ENCODE measurements around the gene RNU11.
"Not testable (repeated sequence)": the region's sequence is repeated elsewhere in the genome, so short reads cannot be mapped to it uniquely, and the experiment has no call there.

Gene RNU11

DNA sequence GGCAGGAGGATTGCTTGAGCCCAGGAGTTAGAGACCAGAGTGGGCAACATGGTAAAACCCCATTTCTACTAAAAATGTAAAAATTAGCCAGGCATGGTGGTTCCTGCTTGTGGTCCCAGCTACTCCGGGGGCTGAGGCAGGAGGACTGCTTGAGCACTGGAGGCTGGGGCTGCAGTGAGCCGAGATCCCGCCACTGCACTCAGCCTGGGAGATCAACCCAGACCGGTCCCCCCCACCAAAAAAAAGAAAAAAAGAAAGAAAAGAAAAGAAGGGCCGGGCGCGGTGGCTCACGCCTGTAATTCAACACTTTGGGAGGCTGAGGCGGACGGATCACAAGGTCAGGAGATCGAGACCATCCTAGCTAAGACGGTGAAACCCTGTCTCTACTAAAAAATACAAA is 18.4 kb downstream of the RNU11 start:
- DNase-seq, result no peak

DNA sequence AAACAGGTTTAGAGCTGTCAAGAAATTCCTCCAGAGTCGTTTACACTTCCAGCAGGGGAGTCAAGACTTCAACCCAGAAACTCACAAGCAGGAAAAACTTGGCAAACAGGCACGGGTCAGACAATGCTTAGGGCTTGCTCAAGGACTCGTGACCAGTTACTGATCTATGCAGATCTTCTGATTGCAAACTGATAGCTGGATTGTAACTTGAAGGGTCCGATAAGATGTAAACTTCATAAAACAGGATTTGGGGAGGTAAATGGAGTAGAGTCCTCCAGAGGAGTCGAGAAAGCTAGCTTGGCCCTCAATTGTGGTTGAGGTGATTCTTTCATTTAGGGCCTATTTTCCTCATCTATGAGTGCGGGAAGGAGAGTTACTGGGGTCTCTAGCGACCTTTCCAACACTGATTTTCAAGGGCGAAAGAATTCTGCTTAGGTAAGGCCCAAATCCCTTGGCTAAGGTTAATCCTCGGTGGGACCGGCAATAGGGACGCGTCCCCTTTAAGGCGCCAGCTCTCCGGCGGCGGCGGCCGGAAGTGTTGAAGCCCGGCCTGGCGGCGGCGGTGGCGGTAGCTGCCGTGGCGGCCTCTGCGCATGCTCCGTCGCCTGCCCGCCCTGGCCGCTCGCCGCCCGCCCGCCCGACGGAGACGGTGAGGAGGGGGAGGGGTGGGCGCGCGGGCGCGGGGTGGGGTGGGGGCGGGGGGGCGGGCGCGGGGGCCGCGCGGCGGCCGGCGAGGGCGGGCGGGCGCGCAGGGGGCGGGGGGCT is 20.0 kb downstream of the RNU11 start, which contains the start of gene GMEB1:
Gene GMEB1, plus strand, starts transcription at position 594 of the 765 bp plus-strand sequence. CDS start 14,829 bp downstream, outside the sequence.
- DNase-seq, result peak; percentile 64 to 81

DNA sequence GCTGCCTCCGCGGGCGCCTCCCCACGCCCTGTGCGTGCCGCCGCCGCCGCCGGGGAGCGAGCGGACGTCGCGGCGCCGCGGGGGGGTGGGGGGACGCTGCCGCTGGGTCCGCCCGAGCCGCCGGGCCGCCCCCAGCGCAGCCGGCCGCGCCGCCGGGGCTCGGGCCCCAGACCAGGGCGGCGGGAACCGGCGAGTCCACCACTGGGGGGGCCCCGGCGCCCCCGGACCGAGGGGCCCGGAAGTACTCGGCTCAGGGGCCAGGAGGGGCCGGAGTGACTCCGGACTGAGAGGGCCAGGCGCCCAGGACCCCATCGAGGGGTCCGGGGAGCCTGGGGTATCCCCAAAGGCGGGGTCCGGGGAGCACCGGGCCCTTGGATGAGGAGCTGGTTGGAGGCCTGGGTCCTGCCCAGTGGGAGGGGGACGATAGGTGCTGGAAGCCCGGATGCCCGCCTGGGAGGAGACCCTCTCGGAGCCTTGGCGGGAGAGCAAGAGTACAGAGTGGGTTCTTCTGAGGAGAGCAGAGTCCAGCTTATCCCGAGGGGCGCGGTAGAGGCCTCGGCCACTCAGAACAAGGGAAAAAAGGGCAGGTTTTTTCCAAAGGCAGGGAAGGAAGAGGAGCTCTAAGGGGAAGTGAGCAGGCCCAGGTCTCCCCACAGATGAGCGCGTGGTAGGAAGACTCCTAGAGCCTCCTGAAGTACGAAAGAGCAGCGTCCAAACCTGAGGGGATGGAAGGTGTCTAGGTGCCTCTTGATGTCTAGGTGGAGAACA is 20.7 kb downstream of the RNU11 start:
- DNase-seq, result peak in 1 of 2 experiments; percentile 60

DNA sequence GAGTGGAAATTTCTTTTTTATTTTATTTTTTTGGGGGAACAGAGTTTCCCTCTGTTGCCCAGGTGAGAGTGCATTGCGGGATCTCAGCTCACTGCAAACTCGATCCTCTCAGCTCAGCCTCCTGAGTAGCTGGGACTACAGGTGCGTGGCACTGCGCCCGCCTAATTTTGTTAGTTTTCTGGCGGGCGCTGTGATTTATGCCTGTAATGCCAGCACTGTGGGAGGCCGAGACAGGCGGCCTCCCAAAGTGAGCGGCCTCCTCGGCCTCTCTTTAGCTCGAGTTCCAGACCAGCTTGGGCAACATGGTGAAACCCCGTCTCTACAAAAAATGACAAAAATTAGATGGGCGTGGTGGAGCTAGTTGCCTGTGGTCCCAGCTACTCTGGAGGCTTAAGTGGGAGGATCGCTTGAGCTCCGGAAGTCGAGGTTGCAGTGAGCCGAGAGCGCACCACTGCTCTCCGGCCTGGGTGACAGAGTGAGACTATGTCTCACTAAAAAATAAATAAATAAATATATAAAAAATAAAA is 22.9 kb downstream of the RNU11 start:
- no peak for DNase-seq

DNA sequence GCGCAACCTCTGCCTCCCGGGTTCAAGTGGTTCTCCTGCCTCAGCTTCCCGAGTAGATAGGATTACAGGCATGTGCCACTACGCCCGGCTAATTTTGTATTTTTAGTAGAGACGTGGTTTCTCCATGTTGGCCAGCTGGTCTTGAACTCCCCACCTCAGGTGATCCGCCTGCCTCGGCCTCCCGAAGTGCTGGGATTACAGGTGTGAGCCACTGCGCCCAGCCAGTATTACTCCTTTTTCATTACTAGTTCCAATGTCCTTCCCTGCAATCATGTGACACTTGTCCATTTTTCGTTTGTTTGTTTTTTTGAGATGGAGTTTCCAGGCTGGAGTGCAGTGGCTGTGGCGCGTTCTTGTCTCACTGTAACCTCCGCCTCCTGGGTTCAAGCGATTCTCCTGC is 24.6 kb downstream of the RNU11 start:
- DNase-seq, result not testable (repeated sequence)

DNA sequence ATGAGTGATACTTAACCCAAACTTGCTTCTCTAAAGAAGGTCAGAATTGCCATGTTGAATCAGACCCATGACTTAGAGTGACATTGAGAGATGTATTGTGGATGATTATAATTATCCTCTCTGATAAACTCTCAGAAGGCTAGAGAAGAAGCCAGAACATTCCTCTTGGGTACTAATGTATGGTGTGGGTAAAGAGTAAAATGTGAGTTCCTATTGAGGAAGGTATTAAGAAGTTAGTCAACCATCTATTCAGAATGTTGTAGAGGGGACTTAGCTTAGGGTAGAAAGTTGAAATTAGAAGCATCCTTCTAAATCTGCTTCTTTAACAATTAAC is 27.5 kb downstream of the RNU11 start:
- no peak for DNase-seq

DNA sequence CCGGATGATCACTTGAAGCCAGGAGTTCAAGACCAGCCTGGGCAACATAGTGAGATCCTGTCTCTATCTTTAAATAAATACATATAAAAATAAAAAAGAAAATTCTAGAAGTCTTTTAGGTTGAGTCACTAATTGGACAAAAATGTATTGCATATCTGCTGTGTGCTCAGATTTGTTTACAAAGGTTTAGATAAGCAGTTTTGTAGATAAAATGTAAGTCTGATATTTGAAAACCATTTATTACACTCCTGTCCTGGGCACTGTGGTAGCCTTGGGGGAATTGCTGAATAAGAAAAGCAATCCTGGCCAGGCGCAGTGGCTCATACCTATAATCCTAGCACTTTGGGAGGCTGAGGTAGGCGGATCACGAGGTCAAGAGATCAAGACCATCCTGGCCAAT is 31.8 kb downstream of the RNU11 start:
- DNase-seq, result no peak

DNA sequence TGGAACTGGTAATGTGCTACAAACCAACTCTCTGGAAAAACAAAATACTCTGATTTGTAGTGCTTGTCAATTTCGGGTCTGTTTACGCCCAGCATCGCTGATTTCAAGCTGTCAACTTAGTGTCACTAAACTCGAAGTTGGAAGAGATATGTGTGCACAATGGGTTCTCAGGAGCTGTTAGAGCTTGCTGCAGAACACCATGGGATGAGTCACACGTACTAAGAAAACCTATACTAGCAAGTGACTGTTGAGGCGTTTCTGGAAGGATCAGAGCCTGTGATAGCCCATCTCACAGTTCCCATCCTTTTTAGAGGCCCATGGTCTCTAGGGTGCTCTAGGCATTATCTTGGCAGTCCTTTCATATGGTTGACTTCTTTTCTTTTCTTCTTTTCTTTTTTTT is 34.4 kb downstream of the RNU11 start:
- DNase-seq, result no peak

DNA sequence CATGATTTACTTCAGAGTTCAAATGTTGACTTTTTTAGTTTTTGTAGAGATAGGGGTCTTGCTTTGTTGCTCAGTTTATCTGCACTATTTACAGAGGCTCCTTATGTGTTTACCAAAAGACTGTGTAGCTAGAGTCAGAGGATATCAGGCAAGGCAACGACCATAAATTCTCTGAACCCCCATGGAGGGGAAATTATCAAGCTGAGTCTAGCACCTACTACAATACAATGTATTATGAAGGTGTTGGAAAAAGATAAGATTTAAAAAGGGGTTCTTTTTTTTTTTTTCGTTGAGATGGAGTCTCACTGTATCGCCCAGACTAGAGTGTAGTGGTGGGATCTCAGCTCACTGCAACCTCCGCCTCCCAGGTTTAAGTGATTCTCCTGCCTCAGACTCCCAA is 36.5 kb downstream of the RNU11 start:
- no peak for DNase-seq

DNA sequence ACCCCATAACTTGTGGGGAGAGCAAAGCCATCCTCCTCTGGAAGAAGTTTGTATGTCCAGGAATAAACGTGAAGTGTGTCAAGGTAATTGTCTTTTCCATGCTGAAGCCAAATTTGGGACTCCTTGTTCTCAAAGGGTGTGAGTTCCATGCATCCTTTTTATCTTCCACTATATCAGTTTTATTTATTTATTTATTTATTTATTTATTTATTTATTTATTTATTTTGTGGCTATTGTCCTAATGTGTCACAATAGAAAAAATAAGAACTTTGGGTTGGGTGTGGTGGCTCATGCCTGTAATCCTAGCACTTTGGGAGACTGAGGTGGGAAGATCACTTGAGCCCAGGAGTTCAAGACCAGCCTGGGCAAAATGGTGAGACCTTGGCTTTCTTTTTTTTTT is 43.2 kb downstream of the RNU11 start:
- not testable (repeated sequence) for DNase-seq
